SK-N-SH treated with all-trans-retinoic acid at 6 μM for 48 hours (cell line): ENCODE measurements around the gene KCNH3.

Source experiments
- ATAC-seq: fragments of 200-7000 bp; cut with Tn5 transposase; 3 replicates; pipeline ENCODE4 v1.9.1; 2020; ENCODE audit warnings: mild to moderate bottlenecking, moderate library complexity
- ARNTL ChIP-seq: fragments of 450-650 bp; formaldehyde crosslinking; IDR thresholded peaks from 2 replicates; pipeline ENCODE4 v1.5.0; 2020; ENCODE audit warnings: low read depth, mild to moderate bottlenecking, moderate library complexity, borderline replicate concordance
- BACH2 ChIP-seq: fragments of 250-450 bp; sonication (Bioruptor Pico); IDR thresholded peaks from 2 replicates; pipeline ENCODE4 v1.9.0; 2021; ENCODE audit warnings: mild to moderate bottlenecking, borderline replicate concordance
- CSDC2 ChIP-seq: fragments of 250-450 bp; sonication (Bioruptor Pico); IDR thresholded peaks from 2 replicates; pipeline ENCODE4 v1.5.0; 2020; ENCODE audit warnings: mild to moderate bottlenecking, moderate library complexity
- ESRRG ChIP-seq: fragments of 250-450 bp; sonication (Bioruptor Pico); IDR thresholded peaks from 2 replicates; pipeline ENCODE4 v1.6.1; 2021; ENCODE audit warnings: mild to moderate bottlenecking
- GLIS3 ChIP-seq: fragments of 250-450 bp; sonication (Bioruptor Pico); IDR thresholded peaks from 2 replicates; pipeline ENCODE4 v1.5.0; 2020; ENCODE audit warnings: mild to moderate bottlenecking, moderate library complexity
- ISL1 ChIP-seq: fragments of 250-450 bp; sonication (Bioruptor Pico); IDR thresholded peaks from 2 replicates; pipeline ENCODE4 v2.1.2; 2022; ENCODE audit warnings: mild to moderate bottlenecking, moderate library complexity
- OSR1 ChIP-seq: fragments of 250-450 bp; sonication (Bioruptor Pico); IDR thresholded peaks from 2 replicates; pipeline ENCODE4 v1.8.0; 2022; ENCODE audit warnings: moderate library complexity, mild to moderate bottlenecking, inconsistent platforms
- RARB ChIP-seq: fragments of 250-450 bp; sonication (Bioruptor Pico); IDR thresholded peaks from 2 replicates; pipeline ENCODE4 v1.8.0; 2021; ENCODE audit warnings: mild to moderate bottlenecking, moderate library complexity
- SNAI2 ChIP-seq: fragments of 250-450 bp; sonication (Bioruptor Pico); IDR thresholded peaks from 2 replicates; pipeline ENCODE4 v1.5.0; 2020; ENCODE audit warnings: mild to moderate bottlenecking, moderate library complexity
- TCF4 ChIP-seq: fragments of 250-450 bp; sonication (Bioruptor Pico); IDR thresholded peaks from 2 replicates; pipeline ENCODE4 v1.8.0; 2021; ENCODE audit warnings: mild to moderate bottlenecking, moderate library complexity, borderline replicate concordance
- TOX ChIP-seq: fragments of 250-450 bp; sonication (Bioruptor Pico); IDR thresholded peaks from 2 replicates; pipeline ENCODE4 v1.8.0; 2021; ENCODE audit warnings: mild to moderate bottlenecking, moderate library complexity, borderline replicate concordance
- ZC3H10 ChIP-seq: fragments of 250-450 bp; sonication (Bioruptor Pico); IDR thresholded peaks from 2 replicates; pipeline ENCODE4 v1.5.1; 2021; ENCODE audit warnings: mild to moderate bottlenecking, moderate library complexity
- ZFP3 ChIP-seq: fragments of 250-450 bp; sonication (Bioruptor Pico); IDR thresholded peaks from 2 replicates; pipeline ENCODE4 v1.5.0; 2020; ENCODE audit warnings: mild to moderate bottlenecking, moderate library complexity
- ZFP30 ChIP-seq: fragments of 450-650 bp; formaldehyde crosslinking; IDR thresholded peaks from 2 replicates; pipeline ENCODE4 v1.5.0; 2022; ENCODE audit warnings: mild to moderate bottlenecking, moderate library complexity
- ZNF565 ChIP-seq: fragments of 450-650 bp; formaldehyde crosslinking; conservative IDR thresholded peaks from 2 replicates; pipeline ENCODE4 v1.5.0; 2020; ENCODE audit warnings: low read depth, mild to moderate bottlenecking, moderate library complexity
- ZNF70 ChIP-seq: fragments of 450-650 bp; formaldehyde crosslinking; IDR thresholded peaks from 2 replicates; pipeline ENCODE4 v1.5.0; 2020; ENCODE audit warnings: mild to moderate bottlenecking, moderate library complexity
- ZNF8 ChIP-seq: fragments of 450-650 bp; formaldehyde crosslinking; IDR thresholded peaks from 2 replicates; pipeline ENCODE4 v1.5.0; 2020; ENCODE audit warnings: mild to moderate bottlenecking, moderate library complexity
- TF ChIP-seq, protein P1 (sequence below): fragments of 250-450 bp; sonication (Bioruptor Pico); IDR thresholded peaks from 2 replicates; pipeline ENCODE4 v1.5.0; 2020; ENCODE audit warnings: mild to moderate bottlenecking, moderate library complexity
- TF ChIP-seq, protein P2 (sequence below): fragments of 250-450 bp; sonication (Bioruptor Pico); IDR thresholded peaks from 2 replicates; pipeline ENCODE4 v1.8.0; 2020; ENCODE audit warnings: mild to moderate bottlenecking, moderate library complexity, borderline replicate concordance
- TF ChIP-seq, protein P3 (sequence below): fragments of 250-450 bp; sonication (Bioruptor Pico); IDR thresholded peaks from 2 replicates; pipeline ENCODE4 v1.8.0; 2021; ENCODE audit warnings: low read depth, mild to moderate bottlenecking, moderate library complexity, borderline replicate concordance
- TF ChIP-seq, protein P4 (sequence below): fragments of 250-450 bp; sonication (Bioruptor Pico); IDR thresholded peaks from 2 replicates; pipeline ENCODE4 v1.5.1; 2020; ENCODE audit warnings: low read depth, mild to moderate bottlenecking, moderate library complexity
- TF ChIP-seq, protein P5 (sequence below): fragments of 250-450 bp; sonication (Bioruptor Pico); IDR thresholded peaks from 2 replicates; pipeline ENCODE4 v1.5.1; 2021; ENCODE audit warnings: mild to moderate bottlenecking, moderate library complexity

The KCNH3 gene

DNA sequence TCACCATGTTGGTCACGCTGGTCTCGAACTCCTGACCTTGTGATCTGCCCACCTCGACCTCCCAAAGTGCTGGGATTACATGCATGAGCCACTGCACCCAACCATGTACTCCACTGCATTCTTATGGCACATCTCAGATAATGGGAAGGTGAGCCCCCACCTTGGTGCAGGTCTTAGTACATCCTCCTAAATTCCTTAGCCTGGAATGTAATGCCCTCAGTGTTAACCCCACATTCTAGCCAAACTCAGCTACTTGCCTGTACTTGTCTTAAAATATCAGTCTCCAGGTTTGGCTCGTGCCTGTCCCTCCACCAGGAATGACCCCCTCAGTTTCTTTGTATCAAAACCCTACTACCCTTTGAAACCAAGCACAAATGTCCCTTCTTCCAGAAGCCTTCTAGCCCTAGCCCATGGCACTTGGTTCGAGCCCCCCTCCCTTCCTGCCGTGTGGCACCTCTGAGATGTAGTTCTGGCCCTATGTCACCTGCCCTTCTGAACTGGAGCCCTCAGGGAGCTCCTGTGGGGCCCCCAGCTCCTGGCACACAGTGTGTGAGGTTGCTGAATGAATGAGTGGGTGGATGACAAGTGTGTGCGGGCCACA lies 8.4 kb downstream of the KCNH3 start (continued):
- TF ChIP-seq, protein P1, sequence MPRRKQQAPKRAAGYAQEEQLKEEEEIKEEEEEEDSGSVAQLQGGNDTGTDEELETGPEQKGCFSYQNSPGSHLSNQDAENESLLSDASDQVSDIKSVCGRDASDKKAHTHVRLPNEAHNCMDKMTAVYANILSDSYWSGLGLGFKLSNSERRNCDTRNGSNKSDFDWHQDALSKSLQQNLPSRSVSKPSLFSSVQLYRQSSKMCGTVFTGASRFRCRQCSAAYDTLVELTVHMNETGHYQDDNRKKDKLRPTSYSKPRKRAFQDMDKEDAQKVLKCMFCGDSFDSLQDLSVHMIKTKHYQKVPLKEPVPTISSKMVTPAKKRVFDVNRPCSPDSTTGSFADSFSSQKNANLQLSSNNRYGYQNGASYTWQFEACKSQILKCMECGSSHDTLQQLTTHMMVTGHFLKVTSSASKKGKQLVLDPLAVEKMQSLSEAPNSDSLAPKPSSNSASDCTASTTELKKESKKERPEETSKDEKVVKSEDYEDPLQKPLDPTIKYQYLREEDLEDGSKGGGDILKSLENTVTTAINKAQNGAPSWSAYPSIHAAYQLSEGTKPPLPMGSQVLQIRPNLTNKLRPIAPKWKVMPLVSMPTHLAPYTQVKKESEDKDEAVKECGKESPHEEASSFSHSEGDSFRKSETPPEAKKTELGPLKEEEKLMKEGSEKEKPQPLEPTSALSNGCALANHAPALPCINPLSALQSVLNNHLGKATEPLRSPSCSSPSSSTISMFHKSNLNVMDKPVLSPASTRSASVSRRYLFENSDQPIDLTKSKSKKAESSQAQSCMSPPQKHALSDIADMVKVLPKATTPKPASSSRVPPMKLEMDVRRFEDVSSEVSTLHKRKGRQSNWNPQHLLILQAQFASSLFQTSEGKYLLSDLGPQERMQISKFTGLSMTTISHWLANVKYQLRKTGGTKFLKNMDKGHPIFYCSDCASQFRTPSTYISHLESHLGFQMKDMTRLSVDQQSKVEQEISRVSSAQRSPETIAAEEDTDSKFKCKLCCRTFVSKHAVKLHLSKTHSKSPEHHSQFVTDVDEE = no peak
- TF ChIP-seq GLIS3 (CRISPR knock-in tag) (no peak), ISL1 (CRISPR knock-in tag) (no peak), TOX (no peak), ESRRG (CRISPR knock-in tag) (no peak), BACH2 (CRISPR knock-in tag) (no peak)

DNA sequence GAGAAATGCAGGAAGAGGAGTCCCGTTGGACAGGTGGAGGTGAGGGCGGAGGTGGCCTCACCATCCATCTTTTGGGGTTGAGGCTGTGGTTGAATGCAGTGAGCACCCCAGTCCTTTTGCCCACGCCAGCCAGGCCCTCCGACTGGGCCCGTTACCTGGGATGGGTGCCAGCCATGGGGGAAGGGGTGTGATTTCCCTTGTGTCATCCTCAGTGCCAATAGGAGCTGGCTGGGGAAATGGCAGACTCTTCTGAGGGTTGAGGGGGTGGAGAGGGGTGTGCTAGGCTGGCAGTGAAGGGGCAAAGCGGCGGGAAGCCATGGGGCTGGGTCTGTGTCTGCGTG lies 9.6 kb downstream of the KCNH3 start:
- no peak for ATAC-seq
- TF ChIP-seq, protein P1 = no peak
- no peak for TF ChIP-seq ZNF565
- TF ChIP-seq, protein P2, sequence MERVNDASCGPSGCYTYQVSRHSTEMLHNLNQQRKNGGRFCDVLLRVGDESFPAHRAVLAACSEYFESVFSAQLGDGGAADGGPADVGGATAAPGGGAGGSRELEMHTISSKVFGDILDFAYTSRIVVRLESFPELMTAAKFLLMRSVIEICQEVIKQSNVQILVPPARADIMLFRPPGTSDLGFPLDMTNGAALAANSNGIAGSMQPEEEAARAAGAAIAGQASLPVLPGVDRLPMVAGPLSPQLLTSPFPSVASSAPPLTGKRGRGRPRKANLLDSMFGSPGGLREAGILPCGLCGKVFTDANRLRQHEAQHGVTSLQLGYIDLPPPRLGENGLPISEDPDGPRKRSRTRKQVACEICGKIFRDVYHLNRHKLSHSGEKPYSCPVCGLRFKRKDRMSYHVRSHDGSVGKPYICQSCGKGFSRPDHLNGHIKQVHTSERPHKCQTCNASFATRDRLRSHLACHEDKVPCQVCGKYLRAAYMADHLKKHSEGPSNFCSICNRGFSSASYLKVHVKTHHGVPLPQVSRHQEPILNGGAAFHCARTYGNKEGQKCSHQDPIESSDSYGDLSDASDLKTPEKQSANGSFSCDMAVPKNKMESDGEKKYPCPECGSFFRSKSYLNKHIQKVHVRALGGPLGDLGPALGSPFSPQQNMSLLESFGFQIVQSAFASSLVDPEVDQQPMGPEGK = no peak
- no peak for TF ChIP-seq ZFP3
- no peak for TF ChIP-seq ZNF70 (CRISPR knock-in tag)

DNA sequence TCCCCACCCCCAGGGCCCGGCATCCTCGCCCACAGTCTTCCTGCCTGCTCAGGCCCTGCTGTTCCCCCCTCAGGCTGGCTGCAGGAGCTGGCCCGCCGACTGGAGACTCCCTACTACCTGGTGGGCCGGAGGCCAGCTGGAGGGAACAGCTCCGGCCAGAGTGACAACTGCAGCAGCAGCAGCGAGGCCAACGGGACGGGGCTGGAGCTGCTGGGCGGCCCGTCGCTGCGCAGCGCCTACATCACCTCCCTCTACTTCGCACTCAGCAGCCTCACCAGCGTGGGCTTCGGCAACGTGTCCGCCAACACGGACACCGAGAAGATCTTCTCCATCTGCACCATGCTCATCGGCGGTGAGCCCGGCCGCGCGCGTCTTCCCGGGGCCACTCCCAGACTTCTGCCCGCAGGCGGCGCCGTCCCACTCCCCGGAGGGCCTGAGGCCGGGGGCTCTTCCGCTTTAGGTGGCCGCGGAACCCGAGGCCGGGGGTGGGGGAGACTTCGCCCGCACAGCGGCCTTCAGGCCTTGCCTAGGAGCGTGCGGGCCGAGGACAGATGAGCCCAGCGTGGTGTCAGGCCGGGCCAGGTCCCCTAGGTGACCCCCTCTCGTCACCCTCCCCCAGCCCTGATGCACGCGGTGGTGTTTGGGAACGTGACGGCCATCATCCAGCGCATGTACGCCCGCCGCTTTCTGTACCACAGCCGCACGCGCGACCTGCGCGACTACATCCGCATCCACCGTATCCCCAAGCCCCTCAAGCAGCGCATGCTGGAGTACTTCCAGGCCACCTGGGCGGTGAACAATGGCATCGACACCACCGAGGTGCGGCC lies 10.2 kb downstream of the KCNH3 start:
- ATAC-seq = no peak
- TF ChIP-seq, protein P3, sequence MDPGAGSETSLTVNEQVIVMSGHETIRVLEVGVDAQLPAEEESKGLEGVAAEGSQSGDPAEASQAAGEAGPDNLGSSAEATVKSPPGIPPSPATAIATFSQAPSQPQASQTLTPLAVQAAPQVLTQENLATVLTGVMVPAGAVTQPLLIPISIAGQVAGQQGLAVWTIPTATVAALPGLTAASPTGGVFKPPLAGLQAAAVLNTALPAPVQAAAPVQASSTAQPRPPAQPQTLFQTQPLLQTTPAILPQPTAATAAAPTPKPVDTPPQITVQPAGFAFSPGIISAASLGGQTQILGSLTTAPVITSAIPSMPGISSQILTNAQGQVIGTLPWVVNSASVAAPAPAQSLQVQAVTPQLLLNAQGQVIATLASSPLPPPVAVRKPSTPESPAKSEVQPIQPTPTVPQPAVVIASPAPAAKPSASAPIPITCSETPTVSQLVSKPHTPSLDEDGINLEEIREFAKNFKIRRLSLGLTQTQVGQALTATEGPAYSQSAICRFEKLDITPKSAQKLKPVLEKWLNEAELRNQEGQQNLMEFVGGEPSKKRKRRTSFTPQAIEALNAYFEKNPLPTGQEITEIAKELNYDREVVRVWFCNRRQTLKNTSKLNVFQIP (CRISPR knock-in tag) = no peak
- TF ChIP-seq BACH2 (CRISPR knock-in tag) = no peak
- no peak for TF ChIP-seq OSR1 (CRISPR knock-in tag)
- TF ChIP-seq, protein P4, sequence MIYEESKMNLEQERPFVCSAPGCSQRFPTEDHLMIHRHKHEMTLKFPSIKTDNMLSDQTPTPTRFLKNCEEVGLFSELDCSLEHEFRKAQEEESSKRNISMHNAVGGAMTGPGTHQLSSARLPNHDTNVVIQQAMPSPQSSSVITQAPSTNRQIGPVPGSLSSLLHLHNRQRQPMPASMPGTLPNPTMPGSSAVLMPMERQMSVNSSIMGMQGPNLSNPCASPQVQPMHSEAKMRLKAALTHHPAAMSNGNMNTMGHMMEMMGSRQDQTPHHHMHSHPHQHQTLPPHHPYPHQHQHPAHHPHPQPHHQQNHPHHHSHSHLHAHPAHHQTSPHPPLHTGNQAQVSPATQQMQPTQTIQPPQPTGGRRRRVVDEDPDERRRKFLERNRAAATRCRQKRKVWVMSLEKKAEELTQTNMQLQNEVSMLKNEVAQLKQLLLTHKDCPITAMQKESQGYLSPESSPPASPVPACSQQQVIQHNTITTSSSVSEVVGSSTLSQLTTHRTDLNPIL (CRISPR knock-in tag) = no peak
- no peak for TF ChIP-seq SNAI2
- TF ChIP-seq, protein P5, sequence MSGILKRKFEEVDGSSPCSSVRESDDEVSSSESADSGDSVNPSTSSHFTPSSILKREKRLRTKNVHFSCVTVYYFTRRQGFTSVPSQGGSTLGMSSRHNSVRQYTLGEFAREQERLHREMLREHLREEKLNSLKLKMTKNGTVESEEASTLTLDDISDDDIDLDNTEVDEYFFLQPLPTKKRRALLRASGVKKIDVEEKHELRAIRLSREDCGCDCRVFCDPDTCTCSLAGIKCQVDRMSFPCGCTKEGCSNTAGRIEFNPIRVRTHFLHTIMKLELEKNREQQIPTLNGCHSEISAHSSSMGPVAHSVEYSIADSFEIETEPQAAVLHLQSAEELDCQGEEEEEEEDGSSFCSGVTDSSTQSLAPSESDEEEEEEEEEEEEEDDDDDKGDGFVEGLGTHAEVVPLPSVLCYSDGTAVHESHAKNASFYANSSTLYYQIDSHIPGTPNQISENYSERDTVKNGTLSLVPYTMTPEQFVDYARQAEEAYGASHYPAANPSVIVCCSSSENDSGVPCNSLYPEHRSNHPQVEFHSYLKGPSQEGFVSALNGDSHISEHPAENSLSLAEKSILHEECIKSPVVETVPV = no peak
- TF ChIP-seq ZNF8 (CRISPR knock-in tag) = no peak
- no peak for TF ChIP-seq ZFP30 (CRISPR knock-in tag)
- TF ChIP-seq, protein P2 = no peak
- TF ChIP-seq CSDC2 = no peak
- TF ChIP-seq TOX = no peak
- TF ChIP-seq RARB = no peak
- TF ChIP-seq ESRRG (CRISPR knock-in tag) = no peak
- TF ChIP-seq ZC3H10 = no peak
- TF ChIP-seq ISL1 (CRISPR knock-in tag) = no peak
- TF ChIP-seq ARNTL = no peak
- no peak for TF ChIP-seq TCF4 (CRISPR knock-in tag)
- no peak for TF ChIP-seq ZFP3
